ENCODE results near the gene PP2D1.

- TF ChIP-seq CTCF (IDR thresholded peaks at IDR 0.05) (no peak), POLR2A (IDR thresholded peaks at IDR 0.05) (no peak)
These were observed 15.1 kb upstream of the PP2D1 start for GRCh38 chr3:20027136-20027535.

Measured in thyroid gland (tissue), 4 donors.